ENCODE measurements around the gene SERTAD4.

SERTAD4 gene

GRCh38 chr1:210244746-210245367 is 12.3 kb downstream of the SERTAD4 start:
- Histone ChIP-seq H3K9me3 (replicated peaks; ENCODE audit: insufficient read depth, low read length) (no peaks in the 10 kb centered on the region), H4K20me1 (ENCODE audit: insufficient read depth, low read length) (no peaks in the 10 kb centered on the region), H3K36me3 (replicated peaks; ENCODE audit: insufficient read depth, low read length) (no peaks in the 10 kb centered on the region), H3K9ac (ENCODE audit: low read length) (no peak overlapping the region), H3K27me3 (replicated peaks; ENCODE audit: insufficient read depth, low read length) (no peaks in the 10 kb centered on the region), H3K9me2 (replicated peaks; ENCODE audit: insufficient read depth, low read length) (no peaks in the 10 kb centered on the region), H3K79me2 (ENCODE audit: low read length) (no peaks in the 10 kb centered on the region), H3K4me3 (ENCODE audit: low read length) (no peak overlapping the region), H2AFZ (ENCODE audit: low read length) (no peak overlapping the region), H3F3A (ENCODE audit: insufficient read depth, low read length) (peaks cover 19% of the 10 kb centered on the region), H3K4me1 (ENCODE audit: low read length) (peaks cover 29% of the 10 kb centered on the region), H3K27ac (ENCODE audit: low read length) (no peak overlapping the region), H3K4me2 (ENCODE audit: low read depth, low read length) (0 out of 2 replicates have a peak overlapping the region, but pooled peaks have one; percentile 51)
- TF ChIP-seq EZH2phosphoT487 (IDR thresholded peaks at IDR 0.05; ENCODE audit: low read length) (no peak), CTCF (IDR thresholded peaks at IDR 0.05; ENCODE audit: low read length) (no peak), EZH2 (optimal IDR thresholded peaks at IDR 0.05; ENCODE audit: low read depth, low read length) (no peak)
- DNase-seq = no peak

GRCh38 chr1:210246447-210246846 is 13.9 kb downstream of the SERTAD4 start:
- Histone ChIP-seq H2AFZ (ENCODE audit: low read length) (peak overlapping the region; percentile 25), H3F3A (ENCODE audit: insufficient read depth, low read length) (peaks cover 33% of the 10 kb centered on the region), H3K79me2 (ENCODE audit: low read length) (no peaks in the 10 kb centered on the region)

GRCh38 chr1:210248341-210248740 is 15.7 kb downstream of the SERTAD4 start:
- DNase-seq = no peak

More at GRCh38 chr1:210246447-210246846, 13.9 kb downstream of the SERTAD4 start:
- Histone ChIP-seq H3K36me3 (replicated peaks; ENCODE audit: insufficient read depth, low read length) (no peaks in the 10 kb centered on the region), H4K20me1 (ENCODE audit: insufficient read depth, low read length) (no peaks in the 10 kb centered on the region), H3K4me3 (ENCODE audit: low read length) (peak overlapping the region; percentile 46), H3K27ac (ENCODE audit: low read length) (peak overlapping the region; percentile 52; the same call in 1 of the 2 replicates), H3K9me2 (replicated peaks; ENCODE audit: insufficient read depth, low read length) (no peaks in the 10 kb centered on the region), H3K9me3 (replicated peaks; ENCODE audit: insufficient read depth, low read length) (no peaks in the 10 kb centered on the region), H3K27me3 (replicated peaks; ENCODE audit: insufficient read depth, low read length) (no peaks in the 10 kb centered on the region), H3K9ac (ENCODE audit: low read length) (peak overlapping the region; percentile 19; the same call in 1 of the 2 replicates), H3K4me1 (ENCODE audit: low read length) (peaks cover 33% of the 10 kb centered on the region), H3K4me2 (ENCODE audit: low read depth, low read length) (peak overlapping the region; percentile 51)
- TF ChIP-seq EZH2phosphoT487 (IDR thresholded peaks at IDR 0.05; ENCODE audit: low read length) = no peak
- no peak for TF ChIP-seq EZH2 (optimal IDR thresholded peaks at IDR 0.05; ENCODE audit: low read depth, low read length)
- DNase-seq = peak; percentile 82

More at GRCh38 chr1:210248341-210248740, 15.7 kb downstream of the SERTAD4 start:
- Histone ChIP-seq H2AFZ (ENCODE audit: low read length) (no peak overlapping the region), H3F3A (ENCODE audit: insufficient read depth, low read length) (peaks cover 33% of the 10 kb centered on the region), H3K4me1 (ENCODE audit: low read length) (peaks cover 33% of the 10 kb centered on the region), H3K9ac (ENCODE audit: low read length) (no peak overlapping the region), H3K27me3 (replicated peaks; ENCODE audit: insufficient read depth, low read length) (no peaks in the 10 kb centered on the region), H3K4me3 (ENCODE audit: low read length) (no peak overlapping the region), H3K36me3 (replicated peaks; ENCODE audit: insufficient read depth, low read length) (no peaks in the 10 kb centered on the region), H3K27ac (ENCODE audit: low read length) (no peak overlapping the region), H3K9me2 (replicated peaks; ENCODE audit: insufficient read depth, low read length) (no peaks in the 10 kb centered on the region), H4K20me1 (ENCODE audit: insufficient read depth, low read length) (no peaks in the 10 kb centered on the region), H3K79me2 (ENCODE audit: low read length) (no peaks in the 10 kb centered on the region), H3K4me2 (ENCODE audit: low read depth, low read length) (no peak overlapping the region), H3K9me3 (replicated peaks; ENCODE audit: insufficient read depth, low read length) (no peaks in the 10 kb centered on the region)
- TF ChIP-seq EZH2 (optimal IDR thresholded peaks at IDR 0.05; ENCODE audit: low read depth, low read length) (no peak), EZH2phosphoT487 (IDR thresholded peaks at IDR 0.05; ENCODE audit: low read length) (no peak), CTCF (IDR thresholded peaks at IDR 0.05; ENCODE audit: low read length) (no peak)

Measured in MM.1S (cell line).